Keratinocyte (primary cell): ENCODE data around the gene NAPA. TPM values are rescaled to one million over a fixed set of nuclear protein-coding genes. Genes with fewer than 3 reads are reported as not detected.

ENCODE experiments used
- DNase-seq: peaks from one replicate; pipeline ENCODE4 v3.0.0-alpha.2; 2011; ENCODE audit warnings: low read depth, missing footprints, low spot score
- FAIRE-seq: peaks from 2 replicates; lab custom pipeline; 2011; peaks lifted over from hg19 to GRCh38; lab: Jason Lieb, UNC
- H2AFZ ChIP-seq: 2 replicates; pipeline ENCODE4 v1.6.0; 2012; ENCODE audit warnings: low read length, control low read depth, inconsistent platforms; ENCODE audit not compliant: control insufficient read depth
- H3K27ac ChIP-seq: 2 replicates; pipeline ENCODE4 v1.5.1; 2011; ENCODE audit warnings: low read length; ENCODE audit not compliant: control insufficient read depth, insufficient read depth
- H3K27me3 ChIP-seq: 3 replicates; pipeline ENCODE4 v1.6.0; 2011; ENCODE audit warnings: low read length; ENCODE audit not compliant: control insufficient read depth, insufficient read depth; ENCODE audit errors: extremely low read depth
- H3K36me3 ChIP-seq, 2 experiments: 2 replicates in 1 of 2; 3 replicates in 1 of 2; pipeline ENCODE4 v1.5.1; 2011; ENCODE audit warnings: low read length in 2 of 2, mild to moderate bottlenecking in 1 of 2; ENCODE audit not compliant: control insufficient read depth in 2 of 2, insufficient read depth in 2 of 2; ENCODE audit errors: extremely low read depth in 1 of 2
- H3K4me1 ChIP-seq: 3 replicates; pipeline ENCODE4 v1.5.1; 2011; ENCODE audit warnings: low read length; ENCODE audit not compliant: control insufficient read depth, insufficient read depth; ENCODE audit errors: extremely low read depth
- H3K4me2 ChIP-seq: 3 replicates; pipeline ENCODE4 v1.6.0; 2011; ENCODE audit warnings: low read depth, low read length; ENCODE audit not compliant: control insufficient read depth, insufficient read depth; ENCODE audit errors: extremely low read depth
- H3K4me3 ChIP-seq, 3 experiments: fragments of 200-600 bp in 1 of 3; sonication (generic) in 1 of 3; 2 replicates in 2 of 3; 3 replicates in 1 of 3; pipeline ENCODE4 v1.5.1; 2011 to 2016; ENCODE audit warnings: low read length in 3 of 3, mild to moderate bottlenecking in 3 of 3, control low read depth in 2 of 3, inconsistent platforms in 1 of 3, low read depth in 1 of 3, mixed read lengths in 1 of 3, mixed run types in 1 of 3, moderate library complexity in 1 of 3; ENCODE audit not compliant: control insufficient read depth in 2 of 3, insufficient read depth in 2 of 3; ENCODE audit errors: extremely low read depth in 1 of 3
- H3K79me2 ChIP-seq: 2 replicates; pipeline ENCODE4 v1.6.0; 2012; ENCODE audit warnings: low read length; ENCODE audit not compliant: control insufficient read depth, insufficient read depth
- H3K9ac ChIP-seq: 3 replicates; pipeline ENCODE4 v1.6.0; 2011; ENCODE audit warnings: low read length; ENCODE audit not compliant: control insufficient read depth, insufficient read depth; ENCODE audit errors: extremely low read depth
- H3K9me1 ChIP-seq: 3 replicates; pipeline ENCODE4 v1.6.0; 2011; ENCODE audit warnings: low read length; ENCODE audit not compliant: control insufficient read depth, insufficient read depth; ENCODE audit errors: extremely low read depth
- H3K9me3 ChIP-seq: 2 replicates; pipeline ENCODE4 v1.5.1; 2012; ENCODE audit warnings: low read depth, low read length; ENCODE audit not compliant: control insufficient read depth
- H4K20me1 ChIP-seq: 3 replicates; pipeline ENCODE4 v1.6.0; 2011; ENCODE audit warnings: low read length; ENCODE audit not compliant: control insufficient read depth, insufficient read depth; ENCODE audit errors: extremely low read depth
- EZH2 ChIP-seq: IDR thresholded peaks from one replicate; pipeline ENCODE4 v1.6.1; 2012; ENCODE audit warnings: inconsistent platforms, mild to moderate bottlenecking, low read length, moderate library complexity
- dilution Hi-C: fragments of 300-500 bp; cut with MboI; formaldehyde crosslinking; loops from one replicate; pipeline ENCODE4 v1.7.0; 2020; ENCODE audit warnings: low sequenced_read_pairs; ENCODE audit not compliant: extremely low pct_ligation_motif_present
- polyA plus RNA-seq, 5 experiments: library from polyadenylated mRNA; depleted of rRNA in 3 of 5; stranded (reverse) in 3 of 5; stranded (forward) in 1 of 5; unstranded in 1 of 5; fragments of >200 nt; gene quantifications; 1 replicate in 1 of 5; 2 replicates in 3 of 5; 3 replicates in 1 of 5; pipeline versions ENCODE4 v1.2.1 to v1.2.3, GENCODE V29; 2011 to 2012; ENCODE audit warnings: missing spikeins in 2 of 5, low read depth in 1 of 5, low replicate concordance in 1 of 5
- TF ChIP-seq, protein P1 (sequence below), 3 experiments: IDR thresholded peaks in 1 of 3; conservative IDR thresholded peaks in 1 of 3; optimal IDR thresholded peaks in 1 of 3; 2 replicates in 2 of 3; 3 replicates in 1 of 3; pipeline versions ENCODE3 to v1.5.1; 2011; ENCODE audit warnings: low read length in 3 of 3, mild to moderate bottlenecking in 3 of 3, moderate library complexity in 2 of 3, control low read depth in 1 of 3, inconsistent platforms in 1 of 3; ENCODE audit not compliant: insufficient read depth in 2 of 3; ENCODE audit errors: extremely low read depth in 1 of 3

Gene NAPA
- polyA plus RNA-seq, 1 donor (not counting 4 experiments of a cell fraction or from before 2014, with no cell fraction given), result 89.0 TPM

GRCh38 chr19:47490031-47490430 lies 24.8 kb downstream of the NAPA start:
- peaks cover 26 to 46% of the 10 kb centered on the region in 2 experiments for H3K36me3 ChIP-seq
- dilution Hi-C loops, result no loop called here
- H3K27ac ChIP-seq, result no peak overlapping the region
- no peaks in the 10 kb centered on the region for H3K27me3 ChIP-seq
- no peak overlapping the region for H2AFZ ChIP-seq
- no peak overlapping the region for H3K9ac ChIP-seq
- no peaks in the 10 kb centered on the region for H3K9me1 ChIP-seq
- H4K20me1 ChIP-seq, result peaks cover 4% of the 10 kb centered on the region
- no peaks in the 10 kb centered on the region for H3K9me3 ChIP-seq
- DNase-seq (no peak), FAIRE-seq (no peak)
- no peak overlapping the region for H3K4me2 ChIP-seq
- TF ChIP-seq EZH2, result no peak
- TF ChIP-seq, protein P1, sequence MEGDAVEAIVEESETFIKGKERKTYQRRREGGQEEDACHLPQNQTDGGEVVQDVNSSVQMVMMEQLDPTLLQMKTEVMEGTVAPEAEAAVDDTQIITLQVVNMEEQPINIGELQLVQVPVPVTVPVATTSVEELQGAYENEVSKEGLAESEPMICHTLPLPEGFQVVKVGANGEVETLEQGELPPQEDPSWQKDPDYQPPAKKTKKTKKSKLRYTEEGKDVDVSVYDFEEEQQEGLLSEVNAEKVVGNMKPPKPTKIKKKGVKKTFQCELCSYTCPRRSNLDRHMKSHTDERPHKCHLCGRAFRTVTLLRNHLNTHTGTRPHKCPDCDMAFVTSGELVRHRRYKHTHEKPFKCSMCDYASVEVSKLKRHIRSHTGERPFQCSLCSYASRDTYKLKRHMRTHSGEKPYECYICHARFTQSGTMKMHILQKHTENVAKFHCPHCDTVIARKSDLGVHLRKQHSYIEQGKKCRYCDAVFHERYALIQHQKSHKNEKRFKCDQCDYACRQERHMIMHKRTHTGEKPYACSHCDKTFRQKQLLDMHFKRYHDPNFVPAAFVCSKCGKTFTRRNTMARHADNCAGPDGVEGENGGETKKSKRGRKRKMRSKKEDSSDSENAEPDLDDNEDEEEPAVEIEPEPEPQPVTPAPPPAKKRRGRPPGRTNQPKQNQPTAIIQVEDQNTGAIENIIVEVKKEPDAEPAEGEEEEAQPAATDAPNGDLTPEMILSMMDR (optimal IDR thresholded peaks at IDR 0.05 in 1 of 3, IDR thresholded peaks at IDR 0.05 in 1 of 3, conservative IDR thresholded peaks at IDR 0.05 in 1 of 3; ENCODE audit: extremely low read depth in 1 of 3, insufficient read depth in 2 of 3, low read length in 3 of 3), result no peak
- no peaks in the 10 kb centered on the region for H3K79me2 ChIP-seq
- no peak overlapping the region for H3K4me3 ChIP-seq
- peaks cover under 1% of the 10 kb centered on the region for H3K4me1 ChIP-seq

DNA sequence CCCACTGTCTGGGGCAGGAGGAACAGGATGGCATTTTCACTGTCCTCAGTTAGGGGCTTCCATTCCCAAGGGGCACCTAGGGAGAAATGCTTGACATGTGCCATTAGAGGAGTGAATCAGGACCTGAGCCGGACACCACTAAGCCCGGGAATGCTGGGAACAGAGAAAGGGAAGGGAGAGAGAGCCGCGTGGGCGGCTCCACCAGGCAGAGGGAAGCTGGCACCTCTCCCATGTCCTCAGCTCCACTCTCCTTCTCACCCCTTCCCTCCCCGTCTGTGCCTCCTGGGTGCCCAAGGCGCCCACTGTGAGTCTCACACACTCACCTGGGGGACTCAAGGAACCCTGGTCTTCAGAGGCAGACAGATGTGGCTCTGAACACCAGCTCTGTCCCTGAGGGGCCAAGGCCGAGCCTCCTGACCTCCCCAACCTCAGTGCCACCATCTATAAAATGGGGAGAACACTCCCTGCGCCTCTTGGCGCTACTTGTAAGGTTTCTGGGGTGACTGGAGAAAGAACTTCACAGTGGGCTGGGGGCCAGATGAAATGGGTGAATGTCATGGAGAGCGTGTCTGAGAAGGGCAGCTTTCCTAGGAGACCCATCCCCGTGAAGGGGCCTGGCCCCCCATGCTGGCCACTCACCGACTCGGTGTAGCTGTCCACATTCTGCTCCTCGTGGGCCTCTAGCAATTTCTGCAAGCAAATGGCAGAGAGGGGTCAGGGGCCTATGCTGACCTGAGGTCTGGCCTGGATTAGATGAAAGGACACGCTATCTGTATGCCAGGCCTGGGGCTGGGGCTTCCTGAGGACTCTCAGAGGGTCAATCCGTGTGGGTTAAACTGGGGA lies 25.6 kb downstream of the NAPA start:
- DNase-seq, result no peak
- H2AFZ ChIP-seq, result no peak overlapping the region
- H3K9me1 ChIP-seq, result no peaks in the 10 kb centered on the region
- no peaks in the 10 kb centered on the region for H3K9me3 ChIP-seq
- H3K4me2 ChIP-seq, result no peak overlapping the region
- no peak overlapping the region for H3K9ac ChIP-seq
- H3K79me2 ChIP-seq, result no peaks in the 10 kb centered on the region
- no peak for FAIRE-seq
- peaks cover 26 to 43% of the 10 kb centered on the region in 2 experiments for H3K36me3 ChIP-seq
- peaks cover 8% of the 10 kb centered on the region for H3K4me1 ChIP-seq
- H3K4me3 ChIP-seq, result no peak overlapping the region
- peaks cover 4% of the 10 kb centered on the region for H4K20me1 ChIP-seq
- dilution Hi-C loops, result no loop called here
- TF ChIP-seq EZH2, result no peak
- TF ChIP-seq, protein P1 (optimal IDR thresholded peaks at IDR 0.05 in 1 of 3, IDR thresholded peaks at IDR 0.05 in 1 of 3, conservative IDR thresholded peaks at IDR 0.05 in 1 of 3; ENCODE audit: extremely low read depth in 1 of 3, insufficient read depth in 2 of 3, low read length in 3 of 3), result no peak
- no peak overlapping the region for H3K27ac ChIP-seq
- no peaks in the 10 kb centered on the region for H3K27me3 ChIP-seq
